GM18526 (cell line): ENCODE data around the gene SHQ1.

Experiments
- POLR2A ChIP-seq: IDR thresholded peaks from 3 replicates; pipeline ENCODE4 v1.6.1; 2011; ENCODE audit not compliant: insufficient read length; ENCODE audit errors: extremely low read depth

SHQ1 gene

DNA sequence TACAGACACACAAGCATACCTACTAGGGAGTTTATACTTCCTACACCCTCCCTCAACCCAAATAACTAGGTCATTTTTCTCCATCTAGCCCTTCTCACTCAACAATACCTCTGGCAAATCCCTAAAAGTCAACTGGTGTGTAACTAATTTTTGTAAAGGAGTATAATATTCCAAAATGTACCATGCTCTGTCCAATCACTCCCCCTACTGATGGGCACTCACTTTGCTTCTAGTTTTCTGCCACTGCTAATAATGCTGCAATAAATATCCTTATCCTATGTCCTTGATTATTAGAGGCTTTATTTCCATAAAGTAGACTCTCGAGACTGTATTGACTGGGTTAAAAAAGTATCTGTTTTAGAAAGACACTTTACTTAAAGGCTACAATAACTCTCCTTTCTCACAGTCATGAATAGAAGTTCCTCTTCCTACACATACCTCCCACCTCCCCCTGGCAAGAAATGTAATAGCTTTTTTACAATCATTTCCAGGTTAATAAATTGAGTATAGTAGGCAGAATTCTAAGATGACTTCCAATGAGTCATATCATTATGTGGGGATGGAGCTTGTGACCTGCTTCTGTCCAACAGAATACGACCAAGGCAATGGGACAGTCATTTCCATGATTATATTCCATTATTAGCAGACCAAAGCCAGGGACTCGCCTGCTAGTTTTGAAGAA is 30.0 kb downstream of the SHQ1 start:
- TF ChIP-seq POLR2A: no peak

DNA sequence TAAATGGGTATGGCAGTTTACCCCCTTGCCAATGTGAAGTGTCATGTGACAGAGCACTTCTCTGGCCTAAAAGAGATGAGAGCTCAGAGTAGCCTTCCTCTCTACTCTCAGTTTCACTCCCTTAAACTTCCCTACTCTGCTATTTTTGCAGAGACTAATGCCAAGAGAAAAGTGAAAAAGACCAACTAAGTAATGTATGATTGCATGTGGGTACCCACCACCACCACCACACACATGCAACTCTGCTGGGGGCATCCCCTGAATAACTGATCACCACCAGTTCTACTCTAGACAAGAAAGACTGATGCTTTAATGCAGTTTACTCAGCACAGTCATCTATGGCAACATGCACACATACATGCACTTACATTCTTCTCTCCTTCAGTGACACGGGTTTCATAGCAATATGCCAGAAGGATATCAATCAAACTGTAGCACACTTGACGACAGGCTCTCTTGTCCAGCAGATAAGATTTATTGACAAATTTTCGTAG is 31.3 kb downstream of the SHQ1 start:
- no peak for TF ChIP-seq POLR2A

DNA sequence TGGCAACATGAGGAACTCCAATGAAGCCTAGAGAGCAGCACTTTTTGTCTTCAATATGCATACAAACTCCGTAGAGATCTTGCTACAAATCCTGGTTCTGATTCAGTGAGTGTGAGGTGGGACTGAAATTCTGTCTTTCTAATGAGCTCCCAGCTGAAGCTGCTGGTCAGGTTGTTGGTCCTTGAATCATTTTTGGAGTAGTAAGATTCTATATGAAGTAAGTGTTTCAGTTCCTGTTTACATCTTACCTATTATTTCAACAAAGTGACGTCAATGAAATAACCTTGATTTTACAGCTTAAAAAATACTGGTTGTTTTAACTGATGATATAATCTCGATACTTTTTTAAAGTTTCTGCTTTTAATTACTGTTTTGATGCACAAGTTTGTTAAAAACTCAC is 33.9 kb downstream of the SHQ1 start:
- TF ChIP-seq POLR2A: no peak

DNA sequence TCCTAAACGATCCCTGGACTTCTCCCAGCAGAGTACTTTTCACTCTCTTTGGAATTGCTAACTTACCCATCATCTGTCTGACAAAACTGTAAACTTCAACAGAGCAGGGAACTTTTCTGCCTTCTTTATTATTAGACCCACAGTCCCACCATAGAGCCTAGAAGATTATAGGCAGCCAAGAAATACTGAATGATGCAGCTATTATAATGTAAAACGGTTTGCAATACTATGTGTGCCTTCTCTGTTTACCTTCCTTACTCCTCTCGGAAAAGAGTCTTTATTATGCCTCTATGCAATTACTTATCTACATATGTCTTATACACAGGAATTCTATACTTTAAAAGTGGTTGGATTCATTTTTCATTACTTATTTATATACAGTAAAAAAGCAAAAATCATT is 36.0 kb downstream of the SHQ1 start:
- TF ChIP-seq POLR2A: no peak

DNA sequence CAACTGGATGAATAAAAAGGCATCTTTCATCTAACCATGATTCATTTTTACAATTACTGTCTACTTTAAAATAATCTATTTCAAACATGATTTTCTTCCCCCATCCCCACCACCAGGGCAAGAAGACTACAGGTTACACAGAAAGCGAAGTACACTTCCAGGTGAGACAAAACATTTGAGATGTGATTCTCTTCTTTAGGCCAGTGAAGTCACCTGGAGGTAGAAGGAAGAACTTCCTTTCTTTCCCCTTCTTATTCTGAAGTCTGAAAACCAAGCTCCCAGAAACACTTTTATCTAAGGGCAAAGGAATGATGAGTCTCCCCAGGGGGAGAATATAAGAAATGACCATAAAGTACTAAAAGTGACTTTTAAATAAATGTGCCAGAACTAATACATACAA is 36.7 kb downstream of the SHQ1 start:
- no peak for TF ChIP-seq POLR2A

DNA sequence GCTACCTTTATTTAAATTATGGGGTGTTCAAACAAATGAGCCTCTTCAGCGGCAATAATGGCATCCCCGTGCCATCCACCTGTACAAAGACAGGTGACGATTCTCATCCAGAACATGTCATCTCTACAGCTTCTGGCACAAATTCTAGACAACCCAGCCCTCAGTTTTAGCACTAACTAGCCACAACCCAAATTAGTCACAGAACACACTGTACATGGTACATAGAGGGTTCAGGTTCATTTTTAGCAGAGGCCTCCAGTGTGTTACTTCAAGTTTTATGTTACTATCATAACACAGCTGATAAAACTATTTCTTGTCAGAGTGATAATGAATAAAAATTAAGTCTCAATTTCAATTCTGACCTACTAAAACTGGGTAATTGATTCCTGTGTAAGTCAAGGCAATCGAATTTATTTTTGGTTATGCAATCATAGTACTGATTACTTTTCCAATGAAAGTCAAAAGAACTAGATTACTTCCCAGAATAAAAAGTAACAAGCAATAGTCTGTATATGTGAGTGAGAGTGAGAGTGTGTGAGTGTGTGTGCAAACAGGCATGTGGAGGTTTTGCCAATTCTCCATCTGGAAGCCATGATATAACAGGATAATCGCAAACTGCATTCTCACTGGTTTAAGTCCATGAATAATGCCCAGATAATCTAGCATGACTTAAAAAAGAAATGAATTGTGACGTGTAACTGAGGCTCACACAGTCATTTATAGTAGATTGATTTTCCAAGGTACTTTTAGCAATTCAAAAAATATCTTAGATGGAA is 37.4 kb downstream of the SHQ1 start:
- no peak for TF ChIP-seq POLR2A

DNA sequence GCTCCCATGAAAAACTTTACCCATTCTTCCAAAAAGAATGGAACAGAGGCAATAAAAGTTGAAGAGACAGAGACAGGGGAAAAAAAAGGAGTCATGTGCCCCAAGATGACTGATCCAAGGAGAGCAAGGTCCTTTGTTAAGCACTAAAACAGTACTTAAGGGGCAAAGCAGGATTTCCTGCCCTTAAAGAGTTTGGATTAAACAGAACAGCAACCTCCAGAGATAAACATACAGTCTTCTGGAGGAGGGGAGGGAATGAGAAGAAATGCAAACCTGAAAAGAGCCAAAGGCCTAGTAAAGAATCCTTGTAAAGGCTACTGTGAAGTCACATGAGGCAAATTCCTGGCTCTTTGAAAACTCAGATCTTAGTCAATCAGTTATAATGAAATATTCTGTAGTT is 38.2 kb downstream of the SHQ1 start:
- no peak for TF ChIP-seq POLR2A

DNA sequence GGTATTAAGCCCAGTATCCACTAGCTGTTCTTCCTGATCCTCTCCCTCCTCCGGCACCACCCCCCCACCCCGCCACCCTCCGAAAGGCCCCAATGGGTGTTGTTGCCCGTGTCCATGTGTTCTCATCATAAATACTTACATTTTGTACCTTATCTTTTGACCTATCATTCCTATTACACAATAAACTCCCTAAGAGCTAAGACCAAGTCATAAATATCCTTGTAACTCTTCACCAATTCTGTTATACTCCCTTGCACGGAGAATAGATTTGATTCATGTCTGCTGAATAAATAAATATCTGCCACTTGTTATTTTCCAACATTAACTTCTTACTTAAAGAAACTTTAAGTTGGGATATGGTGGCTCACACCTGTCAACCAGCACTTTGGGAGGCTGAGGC is 43.9 kb downstream of the SHQ1 start:
- TF ChIP-seq POLR2A: no peak

DNA sequence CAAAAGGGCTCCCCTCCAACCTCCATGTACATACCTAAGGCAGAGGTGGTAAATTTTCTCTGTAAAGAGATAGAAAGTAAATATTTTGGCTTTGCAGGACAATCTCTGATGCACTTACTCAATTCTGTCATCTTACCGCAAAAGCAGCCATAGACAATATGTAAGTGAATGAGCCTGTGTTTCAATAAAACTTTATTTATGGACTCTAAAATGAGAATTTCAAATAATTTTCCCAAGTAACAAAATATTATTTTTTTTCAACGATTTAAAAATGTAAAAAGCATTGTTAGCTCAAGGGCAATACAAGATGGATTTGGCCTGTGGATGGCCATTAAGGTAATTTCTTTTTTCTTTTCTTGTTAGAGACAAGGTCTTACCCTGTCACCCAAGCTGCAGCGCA is 44.7 kb downstream of the SHQ1 start:
- no peak for TF ChIP-seq POLR2A

DNA sequence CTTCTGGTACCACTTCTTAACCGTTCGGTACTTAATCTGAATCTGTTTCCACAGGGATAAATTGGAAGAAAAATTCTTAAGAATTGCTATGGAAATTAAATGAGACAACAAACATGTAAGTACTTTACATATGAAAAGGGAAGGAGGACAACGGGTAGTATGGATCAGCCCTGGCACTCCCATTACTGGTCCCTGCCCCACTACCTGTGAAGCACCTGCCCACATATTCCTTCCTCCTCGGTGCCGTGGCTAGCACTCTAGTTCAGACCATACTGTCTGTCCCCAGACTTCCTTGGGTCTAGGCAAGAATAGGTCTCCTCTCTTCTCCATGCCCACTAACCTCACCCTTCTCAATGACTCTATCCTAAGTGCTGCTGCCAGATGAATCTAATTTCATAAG is 46.2 kb downstream of the SHQ1 start:
- TF ChIP-seq POLR2A: no peak

DNA sequence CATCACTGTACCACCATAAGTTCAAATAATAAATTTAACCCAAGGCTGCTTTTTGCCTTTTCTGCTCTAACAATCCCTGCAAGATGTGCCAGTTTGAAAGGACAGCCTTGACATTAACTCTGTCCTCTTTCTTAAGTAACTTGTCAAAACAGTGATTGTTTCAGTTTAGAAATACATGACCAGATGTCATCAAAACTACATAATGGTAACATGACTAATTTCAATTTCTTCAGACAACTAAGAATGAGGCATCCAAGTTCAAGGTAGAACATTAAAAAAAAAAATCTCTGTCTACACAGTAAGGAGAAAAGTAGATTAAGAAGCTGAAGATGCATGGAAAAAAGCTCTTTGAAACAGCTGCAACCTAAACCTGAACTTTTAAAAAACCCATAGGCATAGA is 47.4 kb downstream of the SHQ1 start:
- TF ChIP-seq POLR2A: no peak

DNA sequence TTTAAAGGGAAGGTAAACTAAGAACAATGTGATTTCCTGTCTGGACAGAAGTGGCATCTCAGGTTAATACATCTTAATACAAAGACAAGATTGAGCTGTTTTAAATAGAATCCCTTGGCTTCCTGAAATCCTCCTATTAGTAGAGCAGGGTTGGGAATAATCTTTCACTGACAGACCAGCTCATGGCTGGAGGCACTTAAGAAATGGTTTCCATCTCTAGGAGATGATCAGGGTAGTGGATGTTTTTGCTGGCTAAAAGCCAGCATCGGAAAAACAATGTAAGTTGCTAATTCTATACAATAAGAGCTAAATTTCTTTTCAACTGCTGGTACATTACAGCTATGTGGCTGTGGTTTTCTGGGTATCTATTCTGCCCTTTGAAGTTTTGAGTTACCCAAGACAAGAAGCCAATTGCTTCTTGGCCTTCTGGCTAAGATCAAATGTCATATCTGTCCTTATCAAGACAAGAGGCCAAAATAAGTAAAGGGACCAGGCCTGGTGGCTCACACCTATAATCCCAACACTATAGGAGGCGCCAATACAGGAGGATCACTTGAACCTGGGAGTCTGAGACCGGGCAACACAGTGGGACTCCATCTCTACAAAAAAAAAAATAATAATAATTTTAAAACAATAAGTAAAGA is 49.6 kb downstream of the SHQ1 start:
- no peak for TF ChIP-seq POLR2A

DNA sequence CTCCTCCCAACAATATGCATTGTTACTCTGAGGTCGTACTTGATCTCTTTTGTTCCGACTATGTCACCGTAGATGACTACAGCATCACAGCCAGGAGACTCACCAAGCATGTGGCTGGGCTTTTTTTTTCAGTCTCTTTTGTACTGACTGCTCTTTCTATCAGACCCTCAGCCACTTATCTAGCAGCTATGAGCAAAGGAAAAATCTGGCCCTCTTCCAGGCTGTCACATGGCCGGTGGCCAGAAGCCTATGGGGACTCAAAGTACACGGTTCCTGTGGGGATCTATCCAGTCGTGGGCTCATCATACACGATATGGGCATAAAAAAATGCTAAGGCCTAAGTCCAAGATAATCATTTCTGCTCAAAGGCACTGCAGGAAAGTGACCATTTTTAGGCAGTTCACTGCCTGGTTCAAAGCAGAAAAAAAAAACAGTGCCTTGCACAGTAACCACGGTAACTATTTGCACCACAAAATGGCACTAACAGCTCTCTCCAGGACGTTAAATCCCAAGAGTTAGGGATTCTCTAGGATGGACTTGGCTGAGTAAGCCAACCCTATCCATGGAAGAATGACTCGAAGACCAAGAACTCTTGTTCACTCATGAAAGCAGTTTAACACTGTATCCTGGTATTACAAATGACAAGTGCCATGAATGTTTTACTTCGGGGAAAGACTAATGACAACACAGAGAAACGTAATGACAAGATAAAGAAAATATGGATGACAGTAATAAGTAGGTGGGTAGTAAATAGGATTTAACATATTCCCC is 50.3 kb downstream of the SHQ1 start:
- no peak for TF ChIP-seq POLR2A

DNA sequence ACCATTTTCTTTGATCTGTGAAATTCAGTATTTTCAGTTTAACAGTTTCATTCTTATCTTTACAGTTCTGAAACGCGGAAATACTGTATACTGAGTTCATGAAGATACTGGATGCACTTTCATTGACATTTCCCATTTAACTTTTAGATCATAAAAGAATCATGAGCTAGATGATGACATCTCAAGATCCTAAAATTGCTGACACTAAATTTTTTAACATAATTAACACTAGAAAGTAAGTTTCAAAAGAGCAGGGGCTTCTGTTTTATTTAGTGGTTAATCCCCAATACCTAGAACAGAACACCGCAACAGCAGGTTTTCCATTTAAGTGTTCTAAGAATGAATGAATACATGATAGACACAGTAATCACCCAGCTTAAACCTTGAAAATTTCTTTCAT is 54.2 kb downstream of the SHQ1 start:
- no peak for TF ChIP-seq POLR2A

DNA sequence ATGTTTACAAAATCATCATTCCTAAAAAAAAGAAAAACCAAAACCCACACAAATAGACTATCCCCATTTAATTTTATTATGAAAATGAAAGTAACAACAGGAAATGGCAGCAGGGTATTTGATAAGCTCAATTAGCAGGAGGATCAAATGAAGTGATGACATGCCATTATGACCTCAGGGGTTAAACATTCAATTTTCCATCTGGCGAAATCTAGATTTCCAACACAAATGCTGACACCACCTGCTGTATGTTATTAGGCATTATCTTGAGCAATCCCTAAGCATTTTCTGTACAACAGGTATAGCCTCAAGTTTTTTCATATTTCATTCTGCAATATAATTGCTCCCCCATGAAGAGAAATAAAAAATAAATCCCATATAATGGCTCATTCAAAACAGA is 57.1 kb downstream of the SHQ1 start:
- TF ChIP-seq POLR2A: no peak
